Medulla oblongata (tissue), 1 donor: ENCODE data around the gene PARVA.
A peak's percentile ranks its signal among the peaks of the same experiment; 100 is the strongest.
"Not testable (repeated sequence)": the region's sequence is repeated elsewhere in the genome, so short reads cannot be mapped to it uniquely, and the experiment has no call there.

Source experiments
- DNase-seq: peaks from one replicate; pipeline ENCODE4 v3.0.0-alpha.2; 2015; ENCODE audit errors: extremely low spot score

PARVA gene

DNA sequence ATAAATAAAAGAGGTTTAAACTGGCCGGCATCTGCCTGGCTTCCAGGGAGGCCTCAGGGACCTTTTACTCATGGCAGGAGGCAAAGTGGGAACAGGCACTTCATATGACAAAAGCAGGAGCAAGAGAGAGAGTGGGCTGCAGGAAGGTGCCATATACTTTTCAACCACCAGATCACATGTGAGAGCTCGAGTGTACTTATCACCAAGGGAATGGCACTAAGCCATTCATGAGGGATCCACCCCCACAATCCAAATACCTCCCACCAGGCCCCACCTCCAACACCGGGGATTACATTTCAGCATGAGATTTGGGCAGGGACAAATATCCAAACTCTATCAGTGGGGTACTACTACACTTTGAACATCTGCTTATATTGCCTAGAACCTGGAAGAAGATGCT lies 126.5 kb downstream of the PARVA start:
- no peak for DNase-seq

DNA sequence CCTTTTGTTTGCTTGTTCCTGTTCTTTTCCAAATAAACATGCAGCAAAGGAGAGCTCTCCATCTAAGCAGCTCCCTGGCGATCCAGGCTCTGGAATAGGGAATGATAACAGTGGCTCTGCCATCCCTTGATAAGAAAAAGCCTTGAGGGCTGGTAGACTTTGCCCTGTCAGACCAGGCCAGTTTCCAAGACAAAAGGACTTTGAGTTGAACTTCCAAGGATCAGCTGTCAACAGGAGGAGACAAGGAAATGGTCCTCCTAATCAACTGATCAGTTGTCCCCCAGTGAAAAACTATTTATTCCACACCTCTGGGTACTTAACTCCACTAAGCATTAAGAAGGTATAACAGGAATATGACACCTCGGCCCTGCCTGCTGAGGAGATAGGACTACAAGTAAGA lies 127.8 kb downstream of the PARVA start:
- no peak for DNase-seq

DNA sequence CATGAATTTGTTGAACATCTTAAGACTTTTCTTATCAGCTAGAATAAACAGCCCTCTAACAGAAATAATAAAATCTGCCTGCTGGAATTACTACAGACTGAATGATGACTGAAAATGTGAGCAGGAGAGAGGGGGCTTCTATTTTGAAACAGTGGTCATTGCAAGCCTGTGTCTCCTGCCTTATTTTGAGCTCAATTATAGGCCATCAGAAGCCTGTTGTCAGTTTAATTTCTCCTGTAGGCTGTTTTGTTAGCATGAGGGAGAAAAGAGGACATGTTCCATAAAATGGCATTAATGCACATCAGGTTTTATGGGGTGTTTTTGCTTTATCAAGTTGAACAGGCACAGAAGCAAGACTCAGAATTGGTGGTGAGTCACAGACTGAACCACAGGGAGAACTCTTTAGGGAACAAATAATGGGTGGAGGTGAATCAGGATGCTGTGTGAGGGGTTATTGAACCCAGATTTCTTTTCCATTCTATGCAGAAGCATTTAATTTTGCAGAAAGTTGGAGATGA lies 129.1 kb downstream of the PARVA start:
- DNase-seq = no peak

DNA sequence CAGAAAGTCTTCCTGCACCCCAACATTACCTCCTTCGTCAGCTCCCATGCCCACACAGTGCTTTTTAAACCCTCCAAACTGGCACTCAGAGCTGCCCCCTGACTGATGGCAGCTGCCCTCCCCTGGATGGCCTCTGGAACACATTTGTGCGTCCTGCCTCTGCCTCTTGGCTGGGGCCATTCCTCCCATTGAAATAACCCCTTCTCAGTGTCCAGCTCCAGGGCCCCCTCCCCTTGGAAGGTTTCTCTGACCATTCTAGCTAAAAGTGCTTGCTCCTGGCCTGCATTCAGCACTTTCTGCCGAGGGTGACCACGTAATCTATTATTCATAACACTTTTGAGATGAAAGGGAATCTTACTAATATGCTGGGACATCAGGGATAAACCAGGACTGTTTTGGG lies 130.0 kb downstream of the PARVA start:
- no peak for DNase-seq

DNA sequence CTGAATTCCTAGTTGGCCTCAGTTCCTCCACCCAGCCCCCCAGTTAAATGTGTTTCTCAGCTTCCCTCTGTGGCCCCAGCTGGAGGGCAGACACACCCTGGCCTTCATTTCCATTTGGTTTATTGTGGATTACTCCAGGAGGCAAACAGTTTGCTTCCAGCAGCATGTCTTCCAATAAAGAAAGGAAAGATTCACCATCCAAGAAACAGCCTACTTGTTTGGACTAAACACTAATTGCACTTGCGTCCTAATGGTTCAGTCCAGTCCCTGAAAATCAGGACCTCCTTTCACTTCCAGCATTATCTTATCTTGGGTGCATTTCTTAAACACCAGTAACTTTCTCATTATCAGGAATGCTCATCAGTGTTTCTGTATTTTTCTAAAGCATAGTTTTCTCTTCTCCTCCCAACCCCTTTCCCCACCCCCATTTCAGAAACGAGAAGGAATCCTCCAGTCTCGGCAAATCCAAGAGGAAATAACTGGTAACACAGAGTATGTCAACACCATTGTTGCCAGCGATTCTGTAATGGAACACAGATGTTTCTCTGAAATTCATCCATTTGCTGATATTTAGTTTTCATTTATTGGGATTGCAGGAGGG lies 130.9 kb downstream of the PARVA start:
- peak; percentile 21 for DNase-seq

DNA sequence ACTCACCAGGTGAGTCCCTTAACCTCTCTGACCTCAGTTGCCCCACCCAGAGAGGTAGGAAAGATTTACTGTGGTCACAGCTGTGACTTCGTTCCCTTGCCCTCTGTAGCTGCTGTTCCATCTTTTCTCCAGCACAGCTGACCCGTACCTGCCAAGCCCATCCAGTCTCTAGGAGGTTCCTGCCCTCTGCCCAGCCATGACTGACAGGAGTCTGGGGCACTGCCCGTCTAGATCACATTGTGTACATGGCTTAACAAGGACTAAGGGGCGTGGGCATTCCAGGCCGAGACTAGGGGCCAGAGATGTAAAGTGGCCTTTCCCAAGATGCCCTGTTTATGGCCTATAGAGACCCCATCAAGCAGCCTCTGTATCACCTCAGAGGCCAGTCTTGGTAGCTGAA lies 132.0 kb downstream of the PARVA start:
- DNase-seq = no peak

DNA sequence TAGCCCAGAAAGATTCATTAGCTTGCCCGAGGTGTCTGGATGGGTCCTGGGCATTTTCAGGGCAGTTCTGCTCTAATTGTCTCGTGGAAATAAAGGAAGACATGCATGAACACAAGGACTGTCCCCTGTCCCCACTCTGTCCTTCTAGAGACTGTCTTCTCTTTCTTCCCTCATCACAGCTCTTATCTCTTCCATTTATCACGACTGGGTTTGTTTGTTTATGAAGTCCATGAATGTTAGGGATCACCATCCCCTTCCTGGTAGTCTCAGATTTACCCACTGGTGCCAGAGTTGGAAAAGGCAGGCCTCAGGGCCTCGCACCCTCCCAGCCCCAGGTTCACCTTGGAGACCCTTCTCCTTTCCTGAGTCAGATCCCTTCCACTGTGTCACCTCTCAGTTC lies 134.8 kb downstream of the PARVA start:
- no peak for DNase-seq

DNA sequence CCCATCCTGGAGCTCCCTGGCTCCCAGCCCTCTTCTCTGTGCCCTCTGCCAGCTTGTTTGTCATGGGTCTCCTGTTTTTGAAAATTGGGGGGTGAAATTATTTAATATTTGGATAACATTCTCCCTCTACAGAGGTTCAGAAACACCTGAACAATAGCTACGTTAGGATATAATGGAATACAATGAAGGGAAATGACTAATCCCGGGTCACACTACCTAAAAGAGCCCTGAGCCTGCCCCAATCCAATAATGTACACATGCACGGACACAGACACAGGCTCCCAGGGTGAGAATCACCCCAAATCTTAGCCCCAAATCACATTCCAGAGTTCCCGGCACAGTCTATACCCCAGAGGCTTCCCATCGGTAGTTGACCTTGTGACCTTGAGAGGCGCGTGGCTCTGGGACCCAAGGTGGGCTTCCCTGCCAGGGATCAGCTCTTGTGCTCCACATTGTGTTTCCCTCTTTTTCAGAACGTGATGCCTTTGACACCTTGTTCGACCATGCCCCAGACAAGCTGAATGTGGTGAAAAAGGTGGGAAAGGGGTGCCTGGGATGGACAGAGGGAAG lies 135.5 kb downstream of the PARVA start:
- DNase-seq = no peak

DNA sequence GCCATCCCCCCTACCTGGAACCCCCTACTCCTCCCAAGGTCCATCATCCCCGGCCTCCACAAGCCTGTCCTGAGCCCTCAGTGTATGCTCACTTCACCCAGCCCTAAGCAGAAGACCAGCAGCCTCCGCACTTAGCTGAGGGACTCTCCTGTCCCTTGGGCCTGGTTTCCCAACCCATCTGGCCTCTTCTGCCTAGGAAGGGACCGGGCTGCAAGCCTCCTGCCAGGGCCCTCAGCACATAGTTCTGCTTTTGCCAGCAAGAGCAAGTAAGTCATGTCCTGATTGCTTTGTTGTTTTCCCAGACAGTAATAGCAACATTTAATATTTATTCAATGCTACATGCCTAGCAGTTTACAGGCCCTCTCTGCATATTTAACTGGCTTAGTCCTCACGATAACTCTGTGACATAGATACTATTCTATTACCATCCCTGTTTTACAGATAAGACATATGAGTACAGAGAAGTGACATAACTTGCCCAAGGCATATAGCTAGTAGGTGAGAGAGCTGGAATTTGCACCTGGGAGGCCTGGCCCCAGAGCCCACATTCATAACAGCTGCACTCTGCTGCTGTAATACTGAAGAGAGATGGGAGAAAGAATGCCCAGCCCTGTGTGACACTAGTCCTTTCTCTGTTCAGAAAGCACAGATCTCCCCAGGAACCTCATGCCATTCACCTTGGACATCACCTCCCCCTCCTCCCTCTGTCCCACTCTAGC lies 139.2 kb downstream of the PARVA start:
- no peak for DNase-seq

DNA sequence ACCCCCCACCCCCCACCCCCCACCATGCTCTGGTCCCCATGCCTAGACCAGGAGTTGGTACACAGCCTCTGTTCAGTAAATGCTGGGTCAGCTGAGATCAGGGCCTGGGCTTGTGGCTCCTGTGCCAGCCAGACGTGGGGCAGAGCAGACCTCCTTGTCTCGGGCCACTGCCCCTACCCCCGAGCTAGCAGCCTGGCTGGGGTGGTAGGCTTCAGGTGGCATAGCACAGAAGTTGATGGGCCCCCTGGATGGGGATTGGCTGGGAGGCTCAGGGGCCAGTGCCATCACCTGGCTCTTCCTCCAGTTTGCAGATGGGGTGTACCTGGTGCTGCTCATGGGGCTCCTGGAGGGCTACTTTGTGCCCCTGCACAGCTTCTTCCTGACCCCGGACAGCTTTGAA lies 139.9 kb downstream of the PARVA start:
- no peak for DNase-seq

DNA sequence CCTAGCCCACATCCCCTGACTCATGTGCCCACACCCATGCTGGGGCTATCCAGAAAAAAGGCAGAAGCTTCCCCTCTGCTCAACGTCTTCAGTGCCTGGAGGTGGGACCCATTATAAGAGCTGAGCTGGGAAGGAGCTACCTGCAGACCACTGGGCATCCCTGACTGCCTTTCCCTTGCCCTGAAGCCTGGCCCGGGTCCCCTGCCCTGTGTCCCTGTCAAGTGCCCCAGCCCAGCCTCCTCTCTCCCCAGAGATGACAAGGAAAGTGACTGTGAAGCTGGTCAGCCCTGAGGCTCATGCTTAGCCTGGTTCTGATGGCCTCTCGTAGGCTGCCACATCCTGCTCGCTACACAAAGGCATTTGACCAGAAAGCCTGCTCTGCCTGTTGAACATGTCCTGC lies 140.4 kb downstream of the PARVA start:
- no peak for DNase-seq

DNA sequence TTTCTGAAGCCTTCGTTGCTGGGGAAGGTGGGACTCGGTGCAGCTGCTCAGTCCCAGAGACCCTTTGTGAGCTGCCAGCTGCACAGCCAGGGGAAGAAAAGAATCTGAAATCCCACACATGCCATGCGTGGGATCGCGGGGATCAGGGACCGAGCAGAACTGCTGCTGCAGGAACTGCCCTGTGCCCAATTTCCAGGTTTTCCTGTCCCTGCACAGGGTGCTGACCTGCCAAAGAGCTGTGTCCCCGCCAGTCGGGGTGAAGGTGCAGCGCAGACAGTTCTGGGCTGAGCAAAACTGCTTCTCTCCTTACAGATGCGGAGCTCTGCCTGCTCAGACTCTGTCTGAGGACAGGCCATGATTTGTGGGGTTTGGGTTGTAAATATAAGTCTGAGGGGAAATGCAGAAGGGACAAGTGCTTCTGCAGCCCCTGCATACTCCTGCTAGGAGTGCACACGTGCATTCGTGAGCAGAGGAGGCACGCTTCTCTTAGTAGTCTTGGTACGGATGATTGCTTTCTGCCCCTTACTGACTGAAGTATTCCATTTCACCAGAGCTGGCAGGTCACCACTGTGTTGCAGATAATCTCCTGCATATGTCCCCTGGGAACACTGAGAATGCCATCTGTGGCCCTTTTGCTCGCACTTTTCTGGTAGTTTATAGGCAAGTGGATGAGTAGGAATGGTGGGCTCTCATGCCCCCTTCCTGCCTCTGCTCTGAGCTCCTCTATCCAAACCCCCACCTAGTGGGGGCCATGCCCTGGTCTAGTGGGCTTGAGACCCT lies 141.4 kb downstream of the PARVA start:
- no peak for DNase-seq

DNA sequence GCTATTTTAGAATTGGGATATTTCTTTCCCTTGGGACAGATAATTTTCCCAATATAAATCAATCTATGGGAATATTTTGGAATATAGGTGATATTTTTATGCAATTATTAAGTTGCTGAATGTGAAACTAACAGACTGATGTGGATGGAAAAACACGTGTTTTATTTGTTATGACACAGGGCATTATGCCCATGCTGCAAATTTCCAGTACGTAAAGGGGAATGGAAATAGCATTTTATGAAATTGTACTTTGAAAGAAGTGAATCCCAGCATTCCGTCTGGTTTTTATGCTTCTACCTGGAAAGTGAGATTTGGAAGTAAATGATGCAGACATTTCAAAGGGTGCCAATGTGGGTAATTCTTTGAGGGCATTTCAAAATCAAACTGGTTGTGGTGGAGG lies 142.7 kb downstream of the PARVA start:
- DNase-seq = no peak

DNA sequence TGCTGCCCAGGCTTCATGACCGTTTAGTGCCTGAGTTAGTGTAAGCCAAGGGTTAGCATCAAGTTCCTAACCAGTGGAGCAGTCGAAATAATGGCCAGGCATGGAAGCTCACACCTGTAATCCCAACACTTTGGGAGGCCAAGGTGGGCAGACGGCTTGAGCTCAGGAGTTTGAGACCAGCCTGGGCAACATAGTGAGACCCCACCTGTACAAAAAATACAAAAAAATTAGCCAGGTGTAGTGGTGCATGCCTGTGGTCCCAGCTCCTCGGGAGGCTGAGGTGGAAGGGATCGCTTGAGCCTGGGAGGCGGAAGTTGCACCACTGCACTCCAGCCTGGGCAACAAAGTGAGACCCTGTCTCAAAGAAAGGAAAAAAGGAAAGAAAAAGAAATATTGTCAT lies 143.2 kb downstream of the PARVA start:
- not testable (repeated sequence) for DNase-seq

DNA sequence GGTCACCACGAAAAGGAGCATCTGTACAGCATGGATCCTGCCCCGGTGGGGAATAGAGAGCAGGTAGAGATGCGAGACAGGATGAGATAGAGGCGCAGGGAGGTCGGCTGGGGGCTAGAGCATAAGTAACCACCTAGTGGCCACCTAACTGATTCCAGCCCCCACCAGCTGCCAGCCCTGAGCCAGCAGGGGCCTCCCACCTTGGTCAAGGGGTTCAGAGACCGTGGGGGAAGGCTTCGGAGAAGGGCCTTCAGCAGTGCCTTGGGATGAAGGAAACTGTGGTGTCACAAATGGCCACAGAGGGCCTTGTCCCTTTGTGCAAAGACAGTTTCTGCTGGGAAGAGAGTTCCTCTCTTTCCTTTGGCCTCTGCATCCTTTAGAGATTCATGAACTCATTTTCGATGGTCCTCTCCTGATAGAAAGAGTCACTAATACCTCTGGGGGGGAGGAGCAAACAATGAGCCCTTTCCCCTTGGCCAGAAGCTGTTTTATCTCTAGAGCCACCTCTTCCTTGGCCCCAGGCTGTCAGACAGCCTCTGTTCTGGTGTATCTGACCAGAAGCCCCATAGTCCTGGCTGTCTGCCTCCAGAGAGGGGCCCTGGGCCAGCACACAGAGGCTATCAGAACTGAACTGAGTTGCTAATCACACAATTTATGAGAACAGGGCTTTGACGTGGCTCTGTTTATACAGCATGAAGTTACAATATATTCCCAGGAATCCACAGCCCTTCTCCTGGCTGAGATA lies 146.0 kb downstream of the PARVA start:
- no peak for DNase-seq

DNA sequence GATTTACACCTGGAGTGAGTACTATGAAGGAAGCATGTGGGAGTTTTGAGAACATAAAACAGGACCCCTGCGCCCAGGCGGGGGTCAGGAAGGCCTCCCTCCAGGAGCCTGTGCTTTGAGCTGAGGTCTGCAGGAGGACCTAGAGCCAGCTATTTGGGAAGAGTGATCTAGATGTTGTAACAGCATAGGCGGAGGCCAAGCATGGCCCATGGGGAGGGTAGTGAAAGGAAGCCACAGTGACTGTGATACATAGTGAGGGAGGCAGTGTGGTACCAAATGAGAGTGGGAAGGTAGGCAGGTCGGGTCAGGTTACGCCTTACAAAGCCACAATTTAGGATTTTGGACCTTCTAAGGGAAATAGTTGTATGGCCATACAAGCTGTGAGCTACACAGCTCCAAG lies 147.5 kb downstream of the PARVA start:
- no peak for DNase-seq

DNA sequence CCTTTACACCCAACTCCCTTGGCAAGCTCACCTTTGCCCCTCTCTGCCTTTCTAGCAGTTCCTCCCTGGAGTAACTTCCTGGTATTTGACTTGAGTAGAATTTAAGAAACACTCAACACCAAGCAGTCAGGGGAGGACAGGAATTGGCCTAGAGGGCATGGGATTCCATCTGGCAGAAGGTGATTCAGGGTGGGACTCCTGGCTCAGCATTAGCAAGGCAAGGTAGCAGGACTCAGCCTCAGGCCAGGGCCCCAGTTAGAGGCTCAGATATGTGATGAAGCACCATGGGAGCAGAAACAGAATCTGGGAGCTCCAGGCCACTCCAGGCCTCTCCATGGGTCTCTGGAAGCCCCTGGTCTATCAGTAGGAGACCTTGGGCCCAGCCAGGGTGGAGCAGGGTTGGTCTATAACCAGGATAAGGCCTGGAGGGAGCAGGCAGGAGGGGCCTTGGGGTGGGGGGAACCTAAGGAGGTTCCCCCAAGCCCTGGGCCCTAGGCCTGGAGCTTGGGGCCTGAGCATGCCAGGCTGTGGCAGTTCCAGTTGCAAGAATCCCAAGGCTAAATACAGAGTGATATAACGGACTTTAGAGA lies 148.2 kb downstream of the PARVA start:
- DNase-seq = no peak

DNA sequence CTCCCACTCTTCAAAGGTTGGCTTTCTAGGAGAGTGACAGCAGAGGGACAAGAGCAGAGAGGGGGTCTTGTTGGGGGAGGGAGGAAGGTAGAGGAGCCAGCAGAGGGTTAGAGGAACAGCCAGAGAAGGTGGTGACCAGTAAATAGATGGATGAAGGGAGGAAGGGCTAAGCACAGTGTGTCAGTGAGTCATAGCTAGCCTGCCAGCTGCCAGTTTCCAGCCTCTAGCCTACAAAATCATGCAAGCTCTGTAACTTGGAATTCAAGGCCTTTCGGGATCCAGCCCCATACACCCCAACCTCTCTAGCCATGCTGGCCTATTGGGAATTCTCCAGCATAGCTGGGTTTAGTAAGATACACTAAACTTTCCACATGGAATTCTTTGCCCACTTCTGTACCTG lies 149.4 kb downstream of the PARVA start:
- DNase-seq = no peak

DNA sequence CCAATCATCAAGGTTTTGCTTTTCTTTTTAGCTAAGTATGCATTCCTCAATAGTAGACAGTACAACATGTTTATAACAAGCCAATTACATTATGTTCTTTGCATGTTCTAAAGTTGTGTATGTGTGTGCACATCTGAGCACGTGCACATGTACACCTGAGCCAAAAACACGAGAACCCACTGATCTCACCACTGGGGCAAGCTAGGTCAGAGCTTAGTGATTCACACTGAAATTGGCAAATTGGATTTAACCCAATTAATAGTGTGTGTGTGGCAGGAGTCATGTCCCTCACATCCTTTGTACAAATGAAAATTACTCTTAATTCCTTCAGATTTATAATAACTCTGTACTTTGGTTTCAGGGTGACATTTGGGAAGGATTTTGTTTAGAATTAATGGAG lies 151.1 kb downstream of the PARVA start:
- no peak for DNase-seq

DNA sequence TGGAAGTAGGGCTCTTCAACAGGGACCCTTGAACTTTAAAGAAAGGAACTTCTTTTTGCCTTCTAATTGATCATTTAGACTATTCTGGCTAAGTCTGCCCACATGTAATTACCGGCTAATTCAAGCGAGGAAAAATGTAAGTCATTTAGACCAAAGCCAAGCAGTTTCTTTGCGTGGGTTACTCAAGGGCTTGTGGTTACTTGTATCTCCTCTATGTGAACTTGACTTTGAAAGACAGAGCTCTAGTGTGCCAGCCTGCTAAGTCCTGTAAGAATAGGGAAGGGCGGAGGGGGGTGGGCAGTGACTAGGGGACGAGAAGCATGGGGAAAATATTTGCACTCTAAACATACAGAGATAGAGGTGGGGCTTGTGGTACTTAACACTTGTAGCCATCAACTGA lies 151.7 kb downstream of the PARVA start:
- DNase-seq = no peak

DNA sequence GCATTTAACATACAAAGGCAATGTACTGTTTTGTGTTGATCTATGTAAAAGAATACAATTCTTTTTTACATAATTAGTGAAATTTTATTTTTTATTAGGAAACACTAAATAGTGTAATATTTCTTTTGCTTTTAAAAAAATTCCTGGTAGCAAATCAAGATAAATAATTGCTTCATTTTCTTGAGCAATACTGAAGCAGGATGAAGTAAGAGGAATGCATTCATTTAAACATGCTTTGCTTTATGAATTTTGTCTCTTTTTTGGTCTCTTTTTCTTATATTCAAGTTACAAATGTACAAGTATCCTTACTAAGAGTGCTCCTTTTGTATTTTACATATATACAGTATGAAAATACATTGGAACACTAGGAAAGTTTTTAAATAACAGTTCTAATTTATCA lies 152.4 kb downstream of the PARVA start:
- no peak for DNase-seq
